ENCODE results near the gene LTBP2. TPM values are rescaled to one million over a fixed set of nuclear protein-coding genes. Genes with fewer than 3 reads are reported as not detected.

The LTBP2 gene
- total and polyA plus RNA-seq, 2 of the 13 experiments (the other 11 are each of a cell fraction or from before 2014, with no cell fraction given), result 0.20 to 0.41 TPM

- TF ChIP-seq ZNF644 (CRISPR knock-in tag; IDR thresholded peaks at IDR 0.05; ENCODE audit: low read depth) (peak; percentile 85), ZNF737 (CRISPR knock-in tag; IDR thresholded peaks at IDR 0.05; ENCODE audit: borderline replicate concordance) (no peak), ZNF619 (CRISPR knock-in tag; IDR thresholded peaks at IDR 0.05) (no peak), FOXA3 (CRISPR knock-in tag; IDR thresholded peaks at IDR 0.05) (0 out of 2 replicates have a peak, but pooled peaks have one; percentile 38), ZNF484 (CRISPR knock-in tag; IDR thresholded peaks at IDR 0.05; ENCODE audit: borderline replicate concordance, low read depth) (no peak), NRL (CRISPR knock-in tag; IDR thresholded peaks at IDR 0.05; ENCODE audit: borderline replicate concordance) (no peak; the same call in 1 of the 2 replicates), PITX1 (CRISPR knock-in tag; IDR thresholded peaks at IDR 0.05) (peak; percentile 59; the same call in 1 of the 2 replicates), CERS6 (CRISPR knock-in tag; IDR thresholded peaks at IDR 0.05) (no peak), ERF (CRISPR knock-in tag; IDR thresholded peaks at IDR 0.05) (0 out of 2 replicates have a peak, but pooled peaks have one; percentile 13), TCF7L2 (IDR thresholded peaks at IDR 0.05; ENCODE audit: low read depth, low read length) (no peak), TRAFD1 (CRISPR knock-in tag; IDR thresholded peaks at IDR 0.05; ENCODE audit: borderline replicate concordance) (no peak), ZNF646 (CRISPR knock-in tag; IDR thresholded peaks at IDR 0.05) (no peak)
- TF ChIP-seq, protein P1, sequence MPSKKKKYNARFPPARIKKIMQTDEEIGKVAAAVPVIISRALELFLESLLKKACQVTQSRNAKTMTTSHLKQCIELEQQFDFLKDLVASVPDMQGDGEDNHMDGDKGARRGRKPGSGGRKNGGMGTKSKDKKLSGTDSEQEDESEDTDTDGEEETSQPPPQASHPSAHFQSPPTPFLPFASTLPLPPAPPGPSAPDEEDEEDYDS (CRISPR knock-in tag; IDR thresholded peaks at IDR 0.05), result no peak
- TF ChIP-seq, protein P2, sequence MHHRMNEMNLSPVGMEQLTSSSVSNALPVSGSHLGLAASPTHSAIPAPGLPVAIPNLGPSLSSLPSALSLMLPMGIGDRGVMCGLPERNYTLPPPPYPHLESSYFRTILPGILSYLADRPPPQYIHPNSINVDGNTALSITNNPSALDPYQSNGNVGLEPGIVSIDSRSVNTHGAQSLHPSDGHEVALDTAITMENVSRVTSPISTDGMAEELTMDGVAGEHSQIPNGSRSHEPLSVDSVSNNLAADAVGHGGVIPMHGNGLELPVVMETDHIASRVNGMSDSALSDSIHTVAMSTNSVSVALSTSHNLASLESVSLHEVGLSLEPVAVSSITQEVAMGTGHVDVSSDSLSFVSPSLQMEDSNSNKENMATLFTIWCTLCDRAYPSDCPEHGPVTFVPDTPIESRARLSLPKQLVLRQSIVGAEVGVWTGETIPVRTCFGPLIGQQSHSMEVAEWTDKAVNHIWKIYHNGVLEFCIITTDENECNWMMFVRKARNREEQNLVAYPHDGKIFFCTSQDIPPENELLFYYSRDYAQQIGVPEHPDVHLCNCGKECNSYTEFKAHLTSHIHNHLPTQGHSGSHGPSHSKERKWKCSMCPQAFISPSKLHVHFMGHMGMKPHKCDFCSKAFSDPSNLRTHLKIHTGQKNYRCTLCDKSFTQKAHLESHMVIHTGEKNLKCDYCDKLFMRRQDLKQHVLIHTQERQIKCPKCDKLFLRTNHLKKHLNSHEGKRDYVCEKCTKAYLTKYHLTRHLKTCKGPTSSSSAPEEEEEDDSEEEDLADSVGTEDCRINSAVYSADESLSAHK (CRISPR knock-in tag; IDR thresholded peaks at IDR 0.05; ENCODE audit: borderline replicate concordance), result no peak
These were observed 6.3 kb upstream of the LTBP2 start (continued) for GRCh38 chr14:74618078-74618952.

Measured in HepG2 (cell line).